Body of pancreas (tissue), 4 donors: ENCODE measurements around the gene RNF149.

Source experiments
- POLR2A ChIP-seq, 3 donors: fragments of 450-650 bp; IDR thresholded peaks; one replicate each; pipeline ENCODE4 v1.6.1; 2016; ENCODE audit warnings: antibody characterized with exemption in 3 of 3, mild to moderate bottlenecking in 2 of 3
- TF ChIP-seq, protein P1 (sequence below), 7 experiments: fragments of 450-650 bp in 4 of 7; fragments of 200-600 bp in 3 of 7; sonication (generic) in 3 of 7; IDR thresholded peaks; one replicate each; pipeline ENCODE4 v1.5.1; 2016 to 2019; ENCODE audit warnings: antibody characterized with exemption in 7 of 7

DNA sequence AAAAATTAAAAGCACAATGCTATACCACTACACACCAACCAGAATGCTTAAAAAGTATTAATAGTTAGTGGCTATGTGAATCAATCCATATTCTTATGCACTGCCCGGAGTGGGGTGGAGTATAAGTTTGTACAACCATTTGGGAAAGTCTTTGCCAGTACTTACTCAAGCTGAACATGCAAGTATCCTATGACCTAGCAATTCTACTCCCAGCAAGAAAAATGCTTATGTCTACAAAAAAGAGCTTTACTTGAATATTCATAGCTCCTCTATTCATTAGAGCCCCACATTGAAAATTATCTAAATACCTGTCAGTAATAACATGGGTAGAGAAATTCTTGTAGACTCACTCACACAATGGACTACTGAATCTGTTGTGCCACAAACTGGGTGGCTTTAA lies 77.3 kb downstream of the RNF149 start:
- TF ChIP-seq, protein P1, sequence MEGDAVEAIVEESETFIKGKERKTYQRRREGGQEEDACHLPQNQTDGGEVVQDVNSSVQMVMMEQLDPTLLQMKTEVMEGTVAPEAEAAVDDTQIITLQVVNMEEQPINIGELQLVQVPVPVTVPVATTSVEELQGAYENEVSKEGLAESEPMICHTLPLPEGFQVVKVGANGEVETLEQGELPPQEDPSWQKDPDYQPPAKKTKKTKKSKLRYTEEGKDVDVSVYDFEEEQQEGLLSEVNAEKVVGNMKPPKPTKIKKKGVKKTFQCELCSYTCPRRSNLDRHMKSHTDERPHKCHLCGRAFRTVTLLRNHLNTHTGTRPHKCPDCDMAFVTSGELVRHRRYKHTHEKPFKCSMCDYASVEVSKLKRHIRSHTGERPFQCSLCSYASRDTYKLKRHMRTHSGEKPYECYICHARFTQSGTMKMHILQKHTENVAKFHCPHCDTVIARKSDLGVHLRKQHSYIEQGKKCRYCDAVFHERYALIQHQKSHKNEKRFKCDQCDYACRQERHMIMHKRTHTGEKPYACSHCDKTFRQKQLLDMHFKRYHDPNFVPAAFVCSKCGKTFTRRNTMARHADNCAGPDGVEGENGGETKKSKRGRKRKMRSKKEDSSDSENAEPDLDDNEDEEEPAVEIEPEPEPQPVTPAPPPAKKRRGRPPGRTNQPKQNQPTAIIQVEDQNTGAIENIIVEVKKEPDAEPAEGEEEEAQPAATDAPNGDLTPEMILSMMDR (IDR thresholded peaks at IDR 0.05): no peak
- no peak for TF ChIP-seq POLR2A (IDR thresholded peaks at IDR 0.05)
